Right ventricle myocardium inferior (tissue), 1 donor: ENCODE results near the gene MS4A6A. TPM values are rescaled to one million over a fixed set of nuclear protein-coding genes. Genes with fewer than 3 reads are reported as not detected.
A peak's percentile ranks its signal among the peaks of the same experiment; 100 is the strongest.
"Not testable (repeated sequence)": the region's sequence is repeated elsewhere in the genome, so short reads cannot be mapped to it uniquely, and the experiment has no call there.

Source experiments
- ATAC-seq: fragments of 200-7000 bp; cut with Tn5 transposase; one replicate; pipeline ENCODE4 v1.9.1; 2020; ENCODE audit warnings: mild to moderate bottlenecking, moderate library complexity
- DNase-seq: peaks from one replicate; pipeline ENCODE4 v3.0.0; 2021; ENCODE audit errors: missing footprints
- intact Hi-C: fragments of 100-400 bp; cut with DNase I; formaldehyde crosslinking; loops from one replicate; pipeline ENCODE4 v1.11.0; 2022
- total RNA-seq: library from RNA; stranded (reverse); fragmentation: NEBNext Ultra II Directional; extraction: Animal tissue kit (Norgen Biotek cat#: 25700); gene quantifications from one replicate; pipeline ENCODE4 v1.2.1, GENCODE V29; 2021
- donor health status: DM: no; HTN: yes; CAD: no; lungs with severe emphysema.

MS4A6A gene
- total RNA-seq, 1 donor from 2014 or later, result 64.0 TPM

DNA sequence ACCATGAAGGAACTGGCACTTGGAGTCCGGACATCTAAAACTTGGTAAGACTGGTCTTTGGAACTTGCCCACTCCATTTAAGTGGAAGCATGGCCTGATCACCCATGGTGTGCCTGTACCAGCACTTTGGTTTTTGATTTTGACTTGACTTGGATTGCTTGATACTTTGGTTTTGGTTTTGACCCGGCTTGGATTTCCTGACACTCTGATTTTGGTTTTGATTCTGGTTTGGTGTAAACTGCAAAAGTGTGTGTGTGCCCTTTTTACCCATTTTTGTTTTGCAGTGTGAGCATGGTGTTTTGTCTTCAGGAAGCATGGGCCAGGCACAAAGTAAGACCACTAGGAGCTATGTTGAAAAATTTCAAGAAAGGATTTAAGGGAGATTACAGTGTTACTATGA lies 3.2 kb upstream of the MS4A6A start:
- ATAC-seq, DNase-seq, intact Hi-C loops: not testable (repeated sequence)

DNA sequence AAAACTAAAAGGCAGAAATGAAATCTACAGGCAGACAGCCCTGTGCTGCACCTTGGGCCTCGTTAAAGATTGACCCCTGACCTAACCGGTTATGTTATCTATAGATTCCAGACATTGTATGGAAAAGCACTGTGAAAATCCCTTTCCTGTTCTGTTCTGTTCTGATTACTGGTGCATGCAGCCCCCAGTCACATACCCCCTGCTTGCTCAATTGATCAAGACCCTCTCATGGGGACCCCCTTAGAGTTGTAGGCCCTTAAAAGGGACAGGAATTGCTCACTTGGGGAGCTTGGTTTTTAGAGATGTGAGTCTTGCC lies 2.6 kb upstream of the MS4A6A start:
- intact Hi-C loops, ATAC-seq, DNase-seq: not testable (repeated sequence)

DNA sequence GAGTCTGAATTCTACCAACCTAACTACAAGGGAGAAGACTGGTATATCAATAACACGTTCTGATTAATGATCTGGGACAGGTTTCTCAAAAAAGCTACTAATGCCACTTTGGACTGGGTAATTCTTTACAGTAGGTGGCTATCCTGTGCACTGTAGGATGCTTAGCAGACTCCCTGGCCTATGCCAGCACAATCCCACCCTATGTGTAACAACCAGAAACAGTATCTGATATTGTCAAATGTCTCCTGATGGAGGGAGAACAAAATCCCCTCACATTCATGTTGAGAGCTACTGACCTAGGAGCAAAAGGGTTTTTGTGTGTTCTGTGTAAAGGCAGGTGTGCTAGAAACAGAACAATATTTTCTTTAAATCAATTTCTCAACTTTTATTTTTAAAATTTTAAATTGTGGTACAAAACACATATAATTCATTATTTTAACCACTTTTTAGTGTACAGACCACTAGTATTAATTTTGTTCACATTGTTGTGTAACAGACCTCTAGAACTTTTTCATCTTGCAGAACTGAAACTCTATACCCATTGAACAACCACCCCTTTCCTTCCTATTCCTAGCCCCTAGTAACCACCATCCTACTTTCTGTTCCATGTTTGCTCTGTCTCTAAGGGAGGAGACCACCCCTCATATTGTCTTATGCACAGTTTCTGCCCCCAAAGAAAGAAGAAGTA lies 2.1 kb upstream of the MS4A6A start:
- ATAC-seq (peak; percentile 67), DNase-seq (no peak)
- intact Hi-C loops, result no loop called here

DNA sequence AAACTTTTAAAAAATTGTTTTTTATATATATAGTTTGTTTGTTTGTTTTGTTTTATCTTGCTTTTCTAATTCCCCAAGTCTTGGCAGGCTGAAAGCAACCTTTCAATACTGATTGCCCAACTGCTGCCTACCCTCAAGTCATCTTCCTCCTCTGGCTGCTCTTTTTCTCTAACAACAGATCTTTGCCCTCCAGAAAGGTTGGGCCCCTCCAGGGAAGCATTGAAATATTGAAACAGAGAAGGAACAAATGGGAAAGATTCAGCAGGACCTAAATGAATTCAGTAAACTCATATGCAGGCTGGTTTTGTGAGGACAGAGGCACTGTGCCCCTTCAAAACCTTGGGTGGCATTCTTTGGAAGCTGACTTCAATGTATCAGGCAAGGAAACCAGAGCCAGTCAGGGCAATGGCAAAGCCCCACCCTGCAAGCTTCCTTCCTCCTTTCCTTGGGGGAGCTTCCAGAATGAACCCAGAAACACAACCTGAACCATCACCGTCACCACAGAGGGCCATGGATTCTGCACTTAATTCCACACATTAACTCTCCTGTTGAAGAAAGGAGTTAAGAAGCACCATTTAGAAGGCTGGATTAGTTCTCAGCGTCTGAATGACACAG lies 815 bp upstream of the MS4A6A start:
- ATAC-seq (peak; percentile 45), DNase-seq (no peak)
- intact Hi-C loops, result no loop called here

DNA sequence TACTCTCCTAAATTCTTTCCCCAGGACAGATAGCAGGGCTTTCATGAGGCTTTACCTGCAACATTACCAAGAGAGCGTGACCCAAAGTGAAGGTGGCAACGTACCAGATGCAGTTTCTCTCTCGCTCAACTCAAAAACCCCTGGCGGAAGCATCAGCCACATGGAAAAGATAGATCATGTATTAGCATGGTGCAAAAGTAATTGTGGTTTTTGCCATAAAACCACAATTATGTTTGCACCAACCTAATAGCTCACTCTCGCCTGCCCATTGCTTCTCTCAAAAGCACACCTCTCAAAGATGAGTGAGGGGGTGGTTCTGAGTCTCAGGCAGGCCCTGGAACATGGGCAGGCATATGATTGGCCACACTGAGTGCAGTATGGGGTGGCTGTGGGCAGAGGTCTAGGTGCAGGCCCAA lies 7.0 kb downstream of the MS4A6A start:
- intact Hi-C loops, result no loop called here
- ATAC-seq (no peak), DNase-seq (no peak)

DNA sequence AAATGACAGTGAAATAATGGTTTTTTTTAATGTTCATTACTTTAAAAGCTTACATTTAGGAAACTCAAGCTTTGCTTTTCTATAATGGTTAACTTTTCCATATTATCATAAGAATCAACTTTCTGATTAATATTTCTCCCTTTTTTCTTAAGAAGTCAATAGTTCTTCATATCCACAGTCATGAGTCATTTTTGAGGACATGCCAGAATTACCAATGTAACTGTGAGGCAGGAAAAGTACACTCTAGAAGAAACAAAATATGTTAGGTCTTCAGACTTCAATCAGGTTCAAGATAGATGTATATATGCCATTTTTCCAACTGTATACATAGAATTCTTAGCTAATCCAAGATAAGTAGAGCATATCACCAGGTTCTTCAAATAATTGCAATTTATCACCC lies 10.9 kb downstream of the MS4A6A start:
- no peak for ATAC-seq
- intact Hi-C loops, result no loop called here

DNA sequence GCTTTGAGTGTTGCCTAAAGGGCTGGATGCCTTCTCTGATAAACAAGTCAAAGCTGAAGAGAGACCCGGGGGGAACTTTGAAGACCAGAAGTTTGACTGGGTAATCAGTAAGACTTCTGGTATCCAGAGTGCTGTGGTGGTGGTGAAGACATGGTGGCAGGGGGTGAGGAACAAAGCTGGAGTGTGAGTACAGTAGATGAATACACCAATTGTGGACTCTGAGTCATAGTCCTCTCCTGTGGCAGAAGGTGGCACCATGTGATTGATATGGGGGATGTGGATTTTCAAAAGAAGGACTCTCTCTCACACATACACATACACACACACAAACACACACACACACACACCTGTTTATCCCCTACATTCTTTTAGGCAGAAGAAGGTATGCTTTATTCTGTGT lies 12.3 kb downstream of the MS4A6A start:
- DNase-seq (no peak), ATAC-seq (no peak)
- intact Hi-C loops, result no loop called here

More for the DNA sequence above, 10.9 kb downstream of the MS4A6A start:
- no peak for DNase-seq

DNA sequence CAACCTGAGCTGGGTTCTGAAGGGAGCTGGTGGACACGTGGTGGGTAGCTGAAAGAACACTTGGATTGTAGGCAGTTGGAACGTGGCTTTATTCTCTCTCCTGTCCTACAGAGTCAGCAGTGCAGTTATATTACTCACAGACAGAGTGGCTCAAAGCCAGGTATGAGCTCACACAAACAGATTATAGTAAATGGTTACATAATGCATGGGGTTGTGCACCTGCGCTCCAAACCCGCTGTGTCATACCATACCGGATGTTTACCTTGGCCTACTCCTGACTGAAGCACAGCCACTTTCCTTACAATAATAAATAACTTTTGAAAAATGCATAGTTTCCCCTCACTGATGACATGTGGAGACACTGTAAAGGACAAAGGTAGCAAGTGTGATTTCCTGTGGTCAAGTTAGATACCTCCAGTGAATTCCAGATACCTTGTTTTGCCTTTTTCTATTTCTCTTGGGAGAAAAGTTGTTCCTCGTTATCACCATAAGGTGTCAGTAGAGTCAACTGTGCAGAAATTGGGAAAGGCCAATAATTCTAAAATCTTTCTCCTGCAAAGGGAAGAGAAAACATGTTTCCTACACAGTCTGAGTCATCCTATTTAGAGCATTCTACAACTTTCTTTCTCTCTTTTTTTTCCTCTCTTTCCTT lies 13.5 kb downstream of the MS4A6A start:
- DNase-seq (no peak), ATAC-seq (peak; percentile 46)
- intact Hi-C loops, result no loop called here

DNA sequence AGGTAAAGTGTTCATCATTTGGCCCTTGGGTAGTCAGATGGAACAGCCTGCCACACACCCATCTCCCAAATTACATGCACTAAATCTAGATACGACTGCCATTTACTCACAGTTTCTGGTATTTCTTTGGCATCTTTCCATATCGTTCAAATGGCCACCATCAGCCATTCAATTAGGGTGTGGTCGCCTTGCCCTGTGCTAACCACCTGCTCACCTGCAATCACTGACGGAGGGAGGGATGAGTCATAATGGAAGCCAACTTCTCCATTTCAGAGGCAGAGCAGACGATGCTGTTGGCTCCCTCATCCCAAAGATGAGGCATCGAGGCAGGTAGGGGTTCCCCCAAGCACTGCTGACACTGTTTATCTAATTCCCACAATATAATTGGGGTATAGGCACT lies 14.6 kb downstream of the MS4A6A start:
- intact Hi-C loops, result no loop called here
- DNase-seq (no peak), ATAC-seq (peak; percentile 26)

DNA sequence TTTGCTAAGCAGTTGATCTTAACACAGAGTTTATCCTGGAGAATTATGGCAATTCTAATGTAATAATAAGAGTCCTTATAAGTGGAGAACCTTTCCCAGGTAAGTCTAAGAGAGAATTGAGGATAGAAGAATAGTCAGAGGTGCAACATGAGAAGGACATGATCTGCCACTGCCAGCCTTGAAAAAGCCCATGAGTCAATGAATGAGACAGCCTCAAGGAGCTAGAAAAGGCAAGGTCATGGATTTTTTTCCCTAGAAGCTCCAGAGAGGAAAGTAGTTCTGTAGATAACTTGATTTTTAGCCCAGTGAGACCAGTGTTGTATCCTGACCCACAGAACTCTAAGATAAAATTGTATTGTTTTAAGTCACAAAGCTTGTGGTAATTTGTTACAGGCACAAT lies 16.9 kb downstream of the MS4A6A start:
- no peak for DNase-seq
- no peak for ATAC-seq
- intact Hi-C loops, result no loop called here

DNA sequence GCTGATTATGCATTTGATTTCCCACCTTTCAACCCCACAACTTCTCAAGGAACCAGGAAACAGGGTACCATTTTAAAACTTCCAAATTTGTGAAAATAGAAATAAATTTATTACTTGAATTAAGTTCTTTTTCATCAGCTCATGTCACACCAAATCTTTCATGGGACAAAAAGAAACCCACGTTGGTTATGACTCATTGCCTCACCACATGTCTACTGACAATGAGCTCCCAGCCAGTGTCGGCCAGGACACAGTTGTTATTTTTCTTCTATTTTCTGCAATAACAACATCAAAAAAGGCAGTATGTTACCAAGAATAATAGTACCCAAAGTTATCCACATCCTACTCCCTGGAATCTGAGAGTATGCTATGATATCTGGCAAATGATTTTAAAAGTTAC lies 17.3 kb downstream of the MS4A6A start:
- intact Hi-C loops, result no loop called here
- DNase-seq, result no peak
- no peak for ATAC-seq

DNA sequence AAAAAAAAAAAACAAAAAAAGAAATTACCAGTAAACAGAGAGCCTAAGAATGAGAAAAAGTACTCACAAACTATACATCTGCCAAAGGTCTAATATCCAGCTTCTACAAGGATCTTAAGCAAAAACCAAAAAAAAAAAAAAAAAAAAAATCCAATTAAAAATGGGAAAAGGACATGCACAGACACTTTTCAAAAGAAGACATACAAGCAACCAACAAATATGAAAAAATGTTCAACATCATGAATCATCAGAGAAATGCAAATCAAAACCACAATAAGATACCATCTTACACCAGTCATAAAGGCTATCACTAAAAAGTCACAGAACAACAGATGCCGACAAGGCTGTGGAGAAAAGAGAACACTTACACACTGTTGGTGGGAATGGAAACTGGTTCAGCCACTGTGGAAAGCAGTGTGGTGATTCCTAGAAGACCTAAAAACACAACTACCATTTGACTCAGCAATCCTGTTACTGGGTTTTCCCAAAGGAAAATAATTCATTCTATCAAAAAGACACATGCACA lies 18.3 kb downstream of the MS4A6A start:
- no peak for DNase-seq
- intact Hi-C loops, result no loop called here
- no peak for ATAC-seq

DNA sequence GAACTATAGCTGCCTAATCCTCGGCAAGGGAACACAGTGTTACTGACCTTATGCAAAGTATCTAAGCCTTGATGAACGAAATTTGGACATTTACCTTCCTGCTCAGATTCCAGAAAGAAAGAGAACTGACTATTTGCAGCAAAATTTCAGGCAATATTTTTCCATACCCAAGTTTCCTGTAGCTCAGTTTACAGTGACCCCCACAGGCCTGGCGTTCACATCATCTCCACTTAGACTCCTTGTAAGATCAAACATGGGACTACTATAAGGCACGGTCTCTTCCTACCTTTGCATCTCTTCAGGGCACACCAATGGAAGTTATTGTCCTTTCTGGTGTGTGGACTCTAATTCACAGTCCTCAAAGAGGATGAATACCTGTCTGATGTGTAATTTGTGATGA lies 21.1 kb downstream of the MS4A6A start:
- DNase-seq (no peak), ATAC-seq (no peak)
- intact Hi-C loops, result no loop called here

DNA sequence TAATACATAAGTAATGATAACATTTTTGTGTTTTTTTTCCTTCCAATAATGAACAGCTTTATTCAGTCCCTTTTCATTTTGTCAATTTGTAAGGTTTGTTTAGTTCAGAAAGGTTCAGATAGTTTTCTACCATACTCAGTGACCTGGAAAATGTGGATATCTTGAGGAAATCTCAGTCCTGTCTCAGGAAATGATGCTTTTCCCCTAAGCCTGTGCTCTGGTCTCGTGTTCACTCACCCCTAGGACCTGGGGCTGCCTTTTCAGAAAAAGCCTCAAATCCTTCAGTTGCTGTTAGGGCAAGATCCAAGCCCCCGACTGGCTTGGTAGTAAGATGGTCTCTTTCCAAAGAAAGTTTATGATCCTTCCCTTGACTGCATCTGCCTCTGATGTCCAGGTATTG lies 21.8 kb downstream of the MS4A6A start:
- intact Hi-C loops, result no loop called here
- DNase-seq, result no peak
- no peak for ATAC-seq

DNA sequence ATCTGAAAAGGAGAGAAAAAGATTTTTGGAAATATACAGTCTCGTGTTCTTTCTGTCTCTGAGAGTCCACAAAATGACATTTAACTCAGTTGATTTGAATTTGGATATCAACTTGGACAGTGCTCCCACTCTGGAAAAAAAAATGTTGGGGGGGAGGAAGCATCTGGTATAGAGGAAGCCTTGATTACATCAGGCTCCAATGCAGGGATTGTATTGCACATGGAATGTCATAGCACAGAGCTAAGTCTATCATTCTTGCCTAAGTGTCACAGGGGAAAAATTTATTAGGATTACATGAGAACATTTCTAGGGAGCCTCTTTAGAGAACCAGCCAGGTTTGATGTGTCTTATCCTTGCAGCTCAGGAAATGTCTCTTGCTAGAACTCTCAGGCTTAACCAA lies 23.0 kb downstream of the MS4A6A start:
- no peak for DNase-seq
- intact Hi-C loops, result no loop called here
- no peak for ATAC-seq

DNA sequence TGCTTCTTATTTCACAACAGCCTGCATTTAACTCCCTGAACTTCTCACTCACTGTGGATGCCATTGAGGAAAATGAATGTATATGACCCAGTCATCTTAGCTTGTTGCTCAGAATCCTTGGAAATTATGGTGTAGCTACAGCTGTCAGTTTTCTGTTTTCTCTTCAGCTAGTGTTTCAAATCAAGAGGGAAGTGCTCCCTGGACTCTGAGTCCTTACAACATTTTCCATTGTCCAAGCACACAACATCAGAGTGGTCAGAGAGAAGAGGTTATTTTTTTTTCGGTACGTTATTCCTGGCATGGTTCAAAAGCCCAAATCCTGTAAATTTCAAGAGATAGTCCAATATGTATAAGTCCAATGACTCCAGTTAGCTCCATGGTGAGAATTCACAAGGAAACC lies 23.6 kb downstream of the MS4A6A start:
- DNase-seq (no peak), ATAC-seq (no peak)
- intact Hi-C loops, result no loop called here

DNA sequence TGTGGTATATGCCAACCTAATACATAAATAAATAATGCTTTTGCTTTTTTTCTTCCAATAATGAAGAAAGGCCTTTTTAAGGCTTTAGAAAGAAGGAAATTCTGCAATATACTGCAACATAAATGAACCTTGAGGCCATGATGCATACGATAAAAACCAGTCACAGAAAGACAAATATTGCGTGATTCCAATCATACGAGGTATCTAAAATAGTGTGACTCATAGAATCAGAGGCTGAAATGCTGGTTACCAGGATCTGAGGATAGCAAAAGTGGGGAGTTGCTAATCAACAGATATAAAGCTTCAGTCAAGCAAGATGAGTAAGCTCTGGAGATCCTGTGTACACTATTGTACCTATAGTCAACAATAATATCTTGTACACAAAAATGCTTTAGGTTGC lies 24.2 kb downstream of the MS4A6A start:
- ATAC-seq, result no peak
- intact Hi-C loops, result no loop called here
- DNase-seq, result no peak

DNA sequence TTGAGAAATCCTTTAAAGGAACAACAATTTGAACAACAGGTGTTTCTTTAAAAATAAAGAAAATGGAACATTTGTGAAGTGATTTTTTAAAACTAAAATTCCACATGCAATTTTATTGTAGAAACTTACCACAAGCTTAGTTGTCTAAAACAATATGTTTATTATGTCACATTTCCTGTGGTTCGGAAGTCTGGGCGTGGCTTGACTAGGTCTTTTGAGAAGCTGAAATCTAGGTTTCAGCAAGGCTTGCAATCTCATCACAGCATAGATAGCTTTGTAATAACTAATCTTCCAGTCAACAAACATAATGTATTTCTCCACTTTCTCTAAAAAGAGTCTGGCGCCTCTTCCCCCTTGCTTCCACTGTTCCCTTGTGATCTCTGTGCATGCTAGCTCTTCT lies 27.0 kb downstream of the MS4A6A start:
- intact Hi-C loops, result no loop called here
- ATAC-seq (no peak), DNase-seq (no peak)

DNA sequence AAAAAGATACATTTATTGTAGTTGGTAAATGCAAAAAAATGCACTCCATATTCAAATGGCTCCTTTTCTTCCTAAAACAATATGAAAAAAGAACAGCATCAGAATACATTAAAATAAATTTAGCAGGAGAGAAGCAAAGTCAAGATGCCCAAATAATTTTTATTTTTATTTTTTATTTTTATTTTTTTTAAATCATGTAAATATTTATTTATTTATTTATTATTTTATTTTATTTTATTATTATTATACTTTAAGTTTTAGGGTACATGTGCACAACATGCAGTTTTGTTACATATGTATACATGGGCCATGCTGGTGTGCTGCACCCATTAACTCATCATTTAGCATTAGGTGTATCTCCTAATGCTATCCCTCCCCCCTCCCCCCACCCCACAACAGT lies 30.2 kb downstream of the MS4A6A start:
- intact Hi-C loops, ATAC-seq, DNase-seq: not testable (repeated sequence)

DNA sequence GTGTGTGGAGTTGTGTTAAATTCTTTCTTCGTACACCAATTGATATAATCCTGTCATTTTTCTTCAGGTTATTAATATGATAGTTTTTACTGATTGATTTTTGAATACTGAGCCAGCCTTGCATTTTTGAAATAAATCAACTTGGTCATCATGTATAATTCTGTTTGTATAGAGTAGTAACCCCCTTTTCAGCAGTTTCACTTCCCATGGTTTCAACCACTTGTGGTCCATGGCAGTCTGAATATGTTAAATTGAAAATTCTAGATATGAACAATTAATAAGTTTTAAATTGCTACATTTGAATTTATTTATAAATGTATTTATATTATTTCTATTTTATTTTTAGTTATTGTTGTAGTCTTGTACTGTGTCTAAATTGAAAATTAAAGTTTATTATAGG lies 32.6 kb downstream of the MS4A6A start:
- intact Hi-C loops, result no loop called here
- DNase-seq, result no peak
- ATAC-seq, result no peak
